Left lobe of liver (tissue), 2 donors: ENCODE measurements around the gene MEF2D. TPM values are rescaled to one million over a fixed set of nuclear protein-coding genes. Genes with fewer than 3 reads are reported as not detected.

Source experiments
- ATAC-seq: fragments of 200-7000 bp; cut with Tn5 transposase; one replicate; pipeline ENCODE4 v1.9.1; 2020; ENCODE audit warnings: mild to moderate bottlenecking, moderate library complexity
- DNase-seq: peaks from one replicate; pipeline ENCODE4 v3.0.0-alpha.2; 2020; ENCODE audit warnings: low spot score
- total RNA-seq: library from RNA; stranded (reverse); gene quantifications from one replicate; pipeline ENCODE4 v1.2.1, GENCODE V29; 2021
- donor health status: DM: no; HTN: no; CAD: no; lungs with moderate emphysema.
- donor health status: DM: no; HTN: yes; CAD: no.

MEF2D gene
- total RNA-seq, 1 donor from 2014 or later = 17.5 TPM

GRCh38 chr1:156489166-156489934 is 11.2 kb downstream of the MEF2D start:
- peak; percentile 19 for ATAC-seq

GRCh38 chr1:156488566-156489165 is 11.9 kb downstream of the MEF2D start:
- DNase-seq (no peak), ATAC-seq (no peak)

More at GRCh38 chr1:156489166-156489934, 11.2 kb downstream of the MEF2D start:
- DNase-seq = no peak

GRCh38 chr1:156487862-156488261 is 12.7 kb downstream of the MEF2D start:
- DNase-seq (no peak), ATAC-seq (no peak)

- no peak for DNase-seq
Measured at GRCh38 chr1:156486421-156487344, 13.9 kb downstream of the MEF2D start.

GRCh38 chr1:156485984-156486383 is 14.6 kb downstream of the MEF2D start:
- DNase-seq (no peak), ATAC-seq (no peak)

More at GRCh38 chr1:156486421-156487344, 13.9 kb downstream of the MEF2D start:
- ATAC-seq = no peak

GRCh38 chr1:156484480-156485058 is 16.0 kb downstream of the MEF2D start:
- DNase-seq (no peak), ATAC-seq (no peak)

- DNase-seq (no peak), ATAC-seq (peak; percentile 5)
Measured at GRCh38 chr1:156483397-156483796, 17.2 kb downstream of the MEF2D start.

GRCh38 chr1:156482276-156482675 is 18.3 kb downstream of the MEF2D start:
- ATAC-seq = no peak
- DNase-seq = no peak

GRCh38 chr1:156481527-156481926 is 19.0 kb downstream of the MEF2D start:
- DNase-seq (no peak), ATAC-seq (no peak)

- ATAC-seq (peak; percentile 36), DNase-seq (no peak)
Measured at GRCh38 chr1:156480411-156481192, 20.0 kb downstream of the MEF2D start.

- no peak for DNase-seq
Measured at GRCh38 chr1:156480016-156480370, 20.6 kb downstream of the MEF2D start.

GRCh38 chr1:156479093-156480015 is 21.2 kb downstream of the MEF2D start:
- ATAC-seq = no peak
- DNase-seq = no peak

More at GRCh38 chr1:156480016-156480370, 20.6 kb downstream of the MEF2D start:
- ATAC-seq = peak; percentile 11

- ATAC-seq (no peak), DNase-seq (no peak)
Measured at GRCh38 chr1:156478250-156478627, 22.3 kb downstream of the MEF2D start.

- no peak for ATAC-seq
- DNase-seq = no peak
Measured at GRCh38 chr1:156477526-156478249, 22.9 kb downstream of the MEF2D start.

GRCh38 chr1:156476501-156477298 is 23.9 kb downstream of the MEF2D start:
- no peak for ATAC-seq
- no peak for DNase-seq

GRCh38 chr1:156475568-156476500 is 24.7 kb downstream of the MEF2D start:
- peak; percentile 18 for ATAC-seq
- DNase-seq = peak; percentile 71

GRCh38 chr1:156474966-156475365 is 25.6 kb downstream of the MEF2D start:
- DNase-seq = no peak

More at GRCh38 chr1:156474966-156475365, 25.6 kb downstream of the MEF2D start:
- no peak for ATAC-seq
